Vagina (tissue), 2 donors: ENCODE data around the gene SRSF11.

Experiments used
- POLR2A ChIP-seq, 2 donors: fragments of 450-650 bp; IDR thresholded peaks; one replicate each; pipeline ENCODE4 v1.6.1; 2017; ENCODE audit warnings: antibody characterized with exemption in 2 of 2, mild to moderate bottlenecking in 2 of 2, moderate library complexity in 2 of 2
- TF ChIP-seq, protein P1 (sequence below), 3 experiments: fragments of 450-650 bp in 2 of 3; fragments of 200-600 bp in 1 of 3; sonication (generic) in 1 of 3; IDR thresholded peaks; one replicate each; pipeline ENCODE4 v1.5.1; 2017 to 2019; ENCODE audit warnings: antibody characterized with exemption in 3 of 3, mild to moderate bottlenecking in 2 of 3, moderate library complexity in 2 of 3

DNA sequence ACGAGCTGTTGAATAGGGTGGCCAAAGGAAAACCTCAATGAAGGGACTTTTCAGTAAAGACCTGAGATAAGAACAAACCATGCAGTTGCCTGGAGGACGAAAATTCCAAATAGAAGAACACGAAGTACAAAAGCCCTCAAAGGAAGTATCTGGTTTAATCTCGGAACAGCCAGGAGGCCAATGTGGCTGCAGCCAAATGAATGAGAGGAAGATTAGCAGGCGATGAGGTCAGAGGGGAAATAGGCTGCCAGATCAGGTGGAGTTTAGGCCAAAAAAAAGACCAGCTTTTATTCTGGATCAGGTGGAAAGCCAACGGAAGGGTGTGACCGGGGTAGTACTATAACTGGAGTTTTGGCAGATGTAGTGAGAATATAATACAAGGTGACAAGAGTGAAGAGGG is 43.7 kb downstream of the SRSF11 start:
- TF ChIP-seq, protein P1, sequence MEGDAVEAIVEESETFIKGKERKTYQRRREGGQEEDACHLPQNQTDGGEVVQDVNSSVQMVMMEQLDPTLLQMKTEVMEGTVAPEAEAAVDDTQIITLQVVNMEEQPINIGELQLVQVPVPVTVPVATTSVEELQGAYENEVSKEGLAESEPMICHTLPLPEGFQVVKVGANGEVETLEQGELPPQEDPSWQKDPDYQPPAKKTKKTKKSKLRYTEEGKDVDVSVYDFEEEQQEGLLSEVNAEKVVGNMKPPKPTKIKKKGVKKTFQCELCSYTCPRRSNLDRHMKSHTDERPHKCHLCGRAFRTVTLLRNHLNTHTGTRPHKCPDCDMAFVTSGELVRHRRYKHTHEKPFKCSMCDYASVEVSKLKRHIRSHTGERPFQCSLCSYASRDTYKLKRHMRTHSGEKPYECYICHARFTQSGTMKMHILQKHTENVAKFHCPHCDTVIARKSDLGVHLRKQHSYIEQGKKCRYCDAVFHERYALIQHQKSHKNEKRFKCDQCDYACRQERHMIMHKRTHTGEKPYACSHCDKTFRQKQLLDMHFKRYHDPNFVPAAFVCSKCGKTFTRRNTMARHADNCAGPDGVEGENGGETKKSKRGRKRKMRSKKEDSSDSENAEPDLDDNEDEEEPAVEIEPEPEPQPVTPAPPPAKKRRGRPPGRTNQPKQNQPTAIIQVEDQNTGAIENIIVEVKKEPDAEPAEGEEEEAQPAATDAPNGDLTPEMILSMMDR (IDR thresholded peaks at IDR 0.05) = no peak
- TF ChIP-seq POLR2A (IDR thresholded peaks at IDR 0.05) = no peak
